Nephron (organoid): Measurements from ENCODE around the gene GAK.

Experiments used
- H3K27ac Mint-ChIP-seq, 3 experiments: 2 replicates each; pipeline ENCODE4 v1.8.0; 2020; ENCODE audit warnings: mixed read lengths in 3 of 3, mild to moderate bottlenecking in 2 of 3, moderate library complexity in 1 of 3
- H3K27me3 Mint-ChIP-seq: 2 replicates; pipeline ENCODE4 v1.8.0; 2021; ENCODE audit warnings: low read depth, mild to moderate bottlenecking, moderate library complexity, mixed read lengths
- H3K36me3 Mint-ChIP-seq: 2 replicates; pipeline ENCODE4 v1.8.0; 2020; ENCODE audit warnings: low read depth, mixed read lengths
- H3K4me1 Mint-ChIP-seq: 2 replicates; pipeline ENCODE4 v1.8.0; 2020; ENCODE audit warnings: mixed read lengths
- H3K4me3 Mint-ChIP-seq, 3 experiments: 2 replicates each; pipeline ENCODE4 v1.8.0; 2020; ENCODE audit warnings: mild to moderate bottlenecking in 3 of 3, mixed read lengths in 3 of 3, moderate library complexity in 2 of 3
- H3K9me3 Mint-ChIP-seq: 2 replicates; pipeline ENCODE4 v1.8.0; 2020; ENCODE audit warnings: mixed read lengths
- TF ChIP-seq, protein P1 (sequence below), 3 experiments: fragments of 200-600 bp; sonication (generic); IDR thresholded peaks; one replicate each; pipeline ENCODE4 v1.5.0; 2021; ENCODE audit warnings: antibody characterized with exemption in 3 of 3; ENCODE audit not compliant: unreplicated experiment in 3 of 3

GAK gene

GRCh38 chr4:858831-859451 is 73.2 kb downstream of the GAK start:
- TF ChIP-seq, protein P1, sequence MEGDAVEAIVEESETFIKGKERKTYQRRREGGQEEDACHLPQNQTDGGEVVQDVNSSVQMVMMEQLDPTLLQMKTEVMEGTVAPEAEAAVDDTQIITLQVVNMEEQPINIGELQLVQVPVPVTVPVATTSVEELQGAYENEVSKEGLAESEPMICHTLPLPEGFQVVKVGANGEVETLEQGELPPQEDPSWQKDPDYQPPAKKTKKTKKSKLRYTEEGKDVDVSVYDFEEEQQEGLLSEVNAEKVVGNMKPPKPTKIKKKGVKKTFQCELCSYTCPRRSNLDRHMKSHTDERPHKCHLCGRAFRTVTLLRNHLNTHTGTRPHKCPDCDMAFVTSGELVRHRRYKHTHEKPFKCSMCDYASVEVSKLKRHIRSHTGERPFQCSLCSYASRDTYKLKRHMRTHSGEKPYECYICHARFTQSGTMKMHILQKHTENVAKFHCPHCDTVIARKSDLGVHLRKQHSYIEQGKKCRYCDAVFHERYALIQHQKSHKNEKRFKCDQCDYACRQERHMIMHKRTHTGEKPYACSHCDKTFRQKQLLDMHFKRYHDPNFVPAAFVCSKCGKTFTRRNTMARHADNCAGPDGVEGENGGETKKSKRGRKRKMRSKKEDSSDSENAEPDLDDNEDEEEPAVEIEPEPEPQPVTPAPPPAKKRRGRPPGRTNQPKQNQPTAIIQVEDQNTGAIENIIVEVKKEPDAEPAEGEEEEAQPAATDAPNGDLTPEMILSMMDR (IDR thresholded peaks at IDR 0.05; ENCODE audit: unreplicated experiment in 3 of 3), result no peak
- Mint-ChIP-seq H3K4me1 (peaks cover 18% of the 10 kb centered on the region), H3K9me3 (peaks cover 13% of the 10 kb centered on the region), H3K36me3 (peaks cover 84% of the 10 kb centered on the region), H3K27me3 (no peaks in the 10 kb centered on the region), H3K27ac (no peak overlapping the region), H3K4me3 (no peak overlapping the region)

DNA sequence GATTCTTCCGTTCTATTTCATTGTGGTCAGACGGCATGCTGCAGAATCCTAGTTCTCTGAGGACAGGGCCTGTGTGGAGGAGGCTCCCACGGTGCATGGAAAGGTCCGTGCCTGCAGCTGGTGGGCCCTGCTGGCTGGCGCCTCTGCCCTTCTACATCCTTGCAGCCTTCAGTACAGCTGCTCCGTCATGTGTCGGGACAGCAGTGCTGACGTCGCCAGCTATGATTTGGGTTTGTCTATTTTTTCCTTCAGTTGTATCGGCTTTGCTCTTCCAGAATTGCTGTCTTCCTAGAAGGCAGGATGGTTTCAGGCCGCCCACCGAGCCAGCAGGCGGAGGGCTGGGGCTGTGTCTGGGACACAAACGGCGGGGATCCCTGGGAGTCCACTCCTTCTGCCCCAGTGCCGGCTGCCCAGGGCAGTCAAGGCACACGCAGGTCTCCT is 74.1 kb downstream of the GAK start:
- TF ChIP-seq, protein P1 (IDR thresholded peaks at IDR 0.05; ENCODE audit: unreplicated experiment in 3 of 3), result no peak
- peaks cover 9% of the 10 kb centered on the region for H3K9me3 Mint-ChIP-seq
- no peaks in the 10 kb centered on the region for H3K27me3 Mint-ChIP-seq
- no peak overlapping the region for H3K4me3 Mint-ChIP-seq
- H3K36me3 Mint-ChIP-seq, result peaks cover 81% of the 10 kb centered on the region
- H3K4me1 Mint-ChIP-seq, result peaks cover 18% of the 10 kb centered on the region
- peak overlapping the region in 1 of 3 experiments; percentile 37 for H3K27ac Mint-ChIP-seq

GRCh38 chr4:857461-857860 is 74.7 kb downstream of the GAK start:
- no peak overlapping the region for H3K27ac Mint-ChIP-seq

GRCh38 chr4:856225-856901 is 75.8 kb downstream of the GAK start:
- TF ChIP-seq, protein P1 (IDR thresholded peaks at IDR 0.05; ENCODE audit: unreplicated experiment in 3 of 3), result no peak
- H3K9me3 Mint-ChIP-seq, result no peaks in the 10 kb centered on the region
- no peak overlapping the region for H3K4me3 Mint-ChIP-seq
- H3K36me3 Mint-ChIP-seq, result peaks cover 74% of the 10 kb centered on the region
- H3K4me1 Mint-ChIP-seq, result peaks cover 18% of the 10 kb centered on the region
- no peak overlapping the region for H3K27ac Mint-ChIP-seq
- H3K27me3 Mint-ChIP-seq, result no peaks in the 10 kb centered on the region

More at GRCh38 chr4:857461-857860, 74.7 kb downstream of the GAK start:
- Mint-ChIP-seq H3K27me3 (no peaks in the 10 kb centered on the region), H3K9me3 (peaks cover 4% of the 10 kb centered on the region), H3K4me3 (no peak overlapping the region), H3K4me1 (peaks cover 18% of the 10 kb centered on the region), H3K36me3 (peaks cover 81% of the 10 kb centered on the region)
- TF ChIP-seq, protein P1 (IDR thresholded peaks at IDR 0.05; ENCODE audit: unreplicated experiment in 3 of 3), result no peak

- no peaks in the 10 kb centered on the region for H3K27me3 Mint-ChIP-seq
- no peak overlapping the region for H3K4me3 Mint-ChIP-seq
- peaks cover 74% of the 10 kb centered on the region for H3K36me3 Mint-ChIP-seq
- H3K4me1 Mint-ChIP-seq, result peaks cover 18% of the 10 kb centered on the region
- H3K27ac Mint-ChIP-seq, result no peak overlapping the region
- H3K9me3 Mint-ChIP-seq, result no peaks in the 10 kb centered on the region
- TF ChIP-seq, protein P1 (IDR thresholded peaks at IDR 0.05; ENCODE audit: unreplicated experiment in 3 of 3), result no peak
Observed at GRCh38 chr4:855880-856224, 76.3 kb downstream of the GAK start.

DNA sequence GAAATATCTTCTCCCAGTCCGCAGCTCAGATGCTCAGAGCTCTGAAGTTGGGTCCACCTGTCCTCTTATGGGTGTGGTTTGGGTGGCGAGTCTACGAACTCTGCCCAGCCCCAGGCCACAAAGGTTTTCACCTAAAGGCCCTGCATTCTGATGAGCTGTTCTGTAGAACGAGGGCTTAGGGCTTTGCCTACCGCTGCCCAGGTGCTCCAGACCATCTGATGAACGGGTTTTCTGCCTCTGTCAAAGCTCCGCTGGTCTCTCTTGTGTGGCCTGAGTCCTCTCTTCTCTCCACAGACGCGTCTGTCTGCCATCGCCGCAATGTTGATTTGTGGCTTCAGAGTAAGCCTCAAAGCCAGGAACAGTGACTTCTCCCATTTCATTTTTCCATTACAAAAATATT is 77.8 kb downstream of the GAK start:
- peaks cover 14% of the 10 kb centered on the region for H3K4me1 Mint-ChIP-seq
- no peaks in the 10 kb centered on the region for H3K9me3 Mint-ChIP-seq
- H3K4me3 Mint-ChIP-seq, result no peak overlapping the region
- no peaks in the 10 kb centered on the region for H3K27me3 Mint-ChIP-seq
- peaks cover 62% of the 10 kb centered on the region for H3K36me3 Mint-ChIP-seq
- TF ChIP-seq, protein P1 (IDR thresholded peaks at IDR 0.05; ENCODE audit: unreplicated experiment in 3 of 3), result no peak
- H3K27ac Mint-ChIP-seq, result no peak overlapping the region
